ENCODE results near the gene HSD3B2.
"Not testable (repeated sequence)": the region's sequence is repeated elsewhere in the genome, so short reads cannot be mapped to it uniquely, and the experiment has no call there.

Gene HSD3B2

DNA sequence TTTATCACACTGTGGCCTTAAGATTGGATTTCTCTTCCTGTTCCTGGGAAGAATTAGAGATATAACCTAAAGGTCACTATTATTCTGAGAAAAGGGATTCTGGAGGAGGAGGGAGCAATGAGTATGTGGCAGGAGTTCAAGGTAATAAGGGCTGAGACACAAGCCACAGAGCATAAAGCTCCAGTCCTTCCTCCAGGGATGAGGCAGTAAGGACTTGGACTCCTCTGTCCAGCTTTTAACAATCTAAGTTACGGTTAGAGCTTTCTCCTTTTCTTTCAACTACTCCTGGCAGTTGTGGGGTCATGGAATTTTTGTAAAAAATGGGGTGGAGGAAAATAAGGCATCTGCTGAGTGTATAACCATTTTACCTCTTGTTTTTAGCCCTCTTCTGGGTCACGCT is at the start of gene HSD3B2:
Gene HSD3B2 (plus strand): TSS at position 201 of the 400 bp plus-strand sequence. CDS start 270 bp downstream, outside the sequence.
- DNase-seq, result no peak

DNA sequence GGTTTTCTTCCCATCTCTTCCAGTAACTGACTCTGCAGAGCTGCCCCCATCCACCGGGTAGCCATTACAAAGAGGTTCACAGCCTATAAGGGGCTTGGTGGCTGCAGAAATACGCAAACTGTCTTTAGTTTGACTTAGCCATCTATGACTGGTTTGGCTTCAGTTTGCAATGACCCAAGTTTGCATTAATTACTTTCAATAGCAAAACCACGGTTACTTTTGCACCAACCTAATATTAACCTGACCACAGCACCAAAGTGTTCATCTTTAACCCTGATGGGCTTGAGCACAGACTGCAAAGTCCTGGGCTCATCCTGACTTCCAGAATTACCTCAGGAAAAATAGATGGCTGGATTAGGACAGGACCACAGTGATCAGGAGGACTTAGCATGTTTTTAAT is 48.5 kb upstream of the HSD3B2 start:
- no peak for DNase-seq

DNA sequence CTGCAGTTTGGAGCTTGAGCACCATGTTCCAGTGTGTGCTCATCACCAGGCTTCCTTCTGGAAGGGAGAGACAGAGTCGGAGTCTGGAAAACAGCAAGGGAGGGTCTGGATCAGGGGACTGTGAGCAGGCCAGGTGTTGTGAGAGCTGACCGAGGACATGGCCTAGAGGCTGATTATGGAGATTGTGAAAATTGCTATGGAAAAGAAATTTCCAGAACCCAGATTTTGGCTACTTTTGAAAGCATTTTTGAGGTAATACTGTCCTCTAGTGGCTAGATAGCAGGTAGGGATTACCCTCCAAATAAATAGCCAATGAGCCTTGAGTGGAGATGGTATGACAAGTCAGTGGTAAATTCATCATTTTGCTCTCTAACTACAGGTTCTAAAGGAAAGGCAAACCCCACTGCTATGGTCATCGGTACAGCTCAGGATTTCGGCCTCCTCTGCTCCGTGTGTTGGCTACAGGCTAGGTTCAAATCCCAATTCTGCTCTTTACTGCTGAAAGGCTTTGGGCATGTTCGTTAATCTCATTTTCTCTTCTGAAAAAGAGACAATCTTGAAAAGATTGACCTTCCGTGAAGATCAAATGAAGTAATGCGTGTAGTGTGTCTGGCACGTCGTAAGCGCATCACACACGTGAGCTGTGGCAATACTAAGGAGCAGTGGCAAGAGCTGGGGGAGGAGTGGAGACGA is 47.4 kb upstream of the HSD3B2 start:
- DNase-seq, result no peak

DNA sequence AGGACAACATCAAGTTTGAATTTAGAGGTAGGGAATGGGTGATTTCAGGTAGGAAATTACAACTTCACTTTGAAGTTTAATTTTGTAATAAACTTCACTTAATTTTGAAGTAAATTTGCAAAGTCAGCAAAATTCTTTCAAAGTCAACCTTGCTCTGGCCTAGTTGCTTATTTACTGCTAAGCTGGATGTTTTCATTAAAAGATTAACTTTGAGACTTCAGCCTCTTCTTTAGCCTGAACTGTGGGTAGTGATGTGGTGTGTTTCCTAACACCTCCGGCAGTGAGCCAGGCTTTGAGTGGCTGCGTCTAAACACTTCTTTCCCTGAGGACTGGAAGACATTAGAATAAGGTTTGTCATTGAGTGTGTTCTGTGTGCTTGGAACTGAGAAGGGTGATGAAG is 46.4 kb upstream of the HSD3B2 start, which contains the start of gene HAO2:
Gene HAO2 (plus strand): TSS at position 232 of the 400 bp plus-strand sequence. CDS start 12,301 bp downstream, outside the sequence.
- DNase-seq, result no peak

DNA sequence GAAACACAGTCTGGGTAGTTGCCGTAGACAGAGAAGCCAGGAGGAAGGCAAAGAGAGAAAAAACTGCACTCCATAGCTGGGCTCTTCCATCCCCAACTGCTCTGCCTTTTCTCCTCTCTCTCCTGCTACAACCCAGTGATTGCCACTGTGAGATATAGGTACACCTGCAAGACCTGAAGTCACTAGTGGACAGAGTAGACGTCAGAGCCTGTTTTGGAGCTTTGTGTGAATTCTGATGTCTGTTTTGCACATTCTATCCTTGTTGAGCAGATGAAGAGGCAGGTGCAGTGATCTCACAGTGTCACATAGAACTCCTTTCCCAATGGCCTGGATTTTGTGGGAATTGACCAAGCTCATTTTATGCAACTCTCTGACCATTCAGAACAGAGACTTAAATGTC is 44.2 kb upstream of the HSD3B2 start:
- DNase-seq, result no peak

DNA sequence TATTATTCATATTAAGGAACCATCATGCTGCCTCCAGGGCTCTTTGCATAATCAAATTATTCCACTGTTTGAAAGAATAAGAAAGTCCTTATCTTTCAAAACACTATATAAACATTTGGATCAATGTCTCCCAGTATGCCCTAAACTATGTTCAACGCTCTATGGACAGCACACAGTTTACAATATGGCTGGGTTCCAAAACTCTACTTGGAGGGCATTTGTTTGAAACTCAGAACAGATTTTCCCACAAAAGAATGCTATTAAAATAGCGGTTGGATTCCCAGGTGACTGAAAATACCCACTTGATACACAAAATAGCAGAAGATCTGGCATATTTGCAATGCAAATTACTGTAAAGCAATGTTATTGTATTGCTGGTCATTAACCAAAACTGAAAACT is 43.1 kb upstream of the HSD3B2 start:
- DNase-seq, result no peak

DNA sequence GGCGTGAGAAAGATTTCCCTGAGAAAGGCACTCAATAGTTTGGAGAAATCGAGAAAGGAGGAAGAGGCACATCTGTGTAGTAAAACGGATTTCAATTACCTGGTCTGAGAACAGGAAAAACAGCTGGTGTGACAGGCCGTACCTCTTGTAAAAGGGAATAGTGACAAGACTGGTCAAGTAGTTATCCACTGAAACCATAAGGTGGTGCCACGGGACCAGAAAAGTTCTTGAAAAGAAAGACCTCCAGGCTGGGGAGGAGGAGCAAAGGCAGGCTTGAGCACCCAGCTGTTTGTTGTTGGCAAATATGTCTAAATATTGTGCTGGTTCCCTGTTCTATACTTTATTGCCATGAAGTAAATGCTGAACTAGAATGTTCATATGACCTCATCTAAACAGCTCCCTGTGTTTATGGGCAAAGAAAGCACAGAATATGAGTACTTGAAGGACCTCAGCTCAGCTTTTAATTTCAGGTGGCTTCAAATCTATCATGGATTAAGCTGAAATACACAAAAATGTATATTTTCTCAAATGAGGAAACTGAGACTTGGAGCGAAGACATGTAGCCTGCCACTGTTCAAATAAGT is 42.4 kb upstream of the HSD3B2 start:
- DNase-seq, result no peak

DNA sequence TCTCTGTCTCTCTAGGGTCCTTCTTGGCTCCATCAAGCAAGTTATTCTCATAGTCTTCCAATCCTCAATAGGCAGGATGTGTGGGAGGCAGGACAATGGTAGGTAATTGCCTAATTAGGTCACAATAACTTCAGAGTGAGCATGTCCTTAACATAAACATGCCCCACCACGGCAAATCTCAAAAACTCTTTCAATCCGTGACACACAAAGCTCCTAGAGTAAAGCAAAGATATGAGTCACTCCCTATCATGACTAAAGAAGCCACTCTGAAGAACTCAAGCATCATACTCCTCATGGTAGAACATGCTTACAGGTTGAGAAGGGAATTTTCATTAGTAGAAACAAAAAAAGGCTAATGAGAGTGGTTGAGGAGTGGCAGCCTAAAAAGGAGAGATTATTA is 41.5 kb upstream of the HSD3B2 start:
- no peak for DNase-seq

DNA sequence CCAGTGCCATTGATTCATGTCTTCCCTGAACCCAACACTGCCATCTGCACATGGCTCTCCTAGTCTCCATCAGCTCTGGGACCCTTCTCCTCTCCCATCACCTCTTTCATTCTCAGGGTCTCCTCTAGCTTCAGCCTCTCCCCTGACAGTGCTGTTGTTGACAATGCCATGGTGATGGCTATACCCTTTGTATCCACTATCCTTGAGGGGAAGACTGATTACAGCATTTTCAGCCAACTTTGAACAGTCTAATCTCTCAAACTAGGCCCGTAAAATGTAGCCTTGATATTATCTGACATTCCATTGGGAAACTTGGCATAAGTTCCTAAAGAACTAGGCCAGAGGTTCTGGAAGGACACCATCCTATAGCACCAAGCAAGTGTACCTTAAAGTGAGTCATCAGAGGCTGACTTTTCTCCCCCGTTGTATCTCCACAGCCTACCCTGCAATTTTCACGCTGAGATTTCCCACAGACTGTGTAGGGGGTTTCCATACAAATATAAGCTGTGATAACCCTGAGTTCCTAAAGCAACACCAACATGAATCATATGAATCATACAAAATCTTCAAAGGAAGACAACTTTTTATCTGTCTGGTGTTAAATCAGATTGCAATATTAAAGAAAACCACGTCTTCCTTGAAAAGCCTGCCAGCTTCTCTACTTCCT is 40.6 kb upstream of the HSD3B2 start:
- DNase-seq, result no peak

DNA sequence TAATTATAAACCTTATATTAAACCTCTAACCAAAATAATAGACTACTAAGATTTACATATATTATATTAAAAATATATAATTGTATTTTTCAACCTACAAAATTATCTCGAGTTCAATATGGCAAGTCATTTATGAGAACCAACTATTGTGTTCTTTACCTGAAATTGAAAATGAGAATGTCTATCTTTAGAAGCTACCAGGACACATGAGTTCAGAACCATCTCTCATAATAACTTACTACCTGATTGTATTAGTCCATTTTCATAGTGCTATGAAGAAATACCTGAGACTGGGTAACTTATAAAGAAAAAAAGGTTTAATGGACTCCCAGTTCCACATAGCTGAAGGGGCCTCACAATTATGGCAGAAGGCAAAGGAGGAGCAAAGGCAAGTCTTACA is 39.6 kb upstream of the HSD3B2 start:
- no peak for DNase-seq

DNA sequence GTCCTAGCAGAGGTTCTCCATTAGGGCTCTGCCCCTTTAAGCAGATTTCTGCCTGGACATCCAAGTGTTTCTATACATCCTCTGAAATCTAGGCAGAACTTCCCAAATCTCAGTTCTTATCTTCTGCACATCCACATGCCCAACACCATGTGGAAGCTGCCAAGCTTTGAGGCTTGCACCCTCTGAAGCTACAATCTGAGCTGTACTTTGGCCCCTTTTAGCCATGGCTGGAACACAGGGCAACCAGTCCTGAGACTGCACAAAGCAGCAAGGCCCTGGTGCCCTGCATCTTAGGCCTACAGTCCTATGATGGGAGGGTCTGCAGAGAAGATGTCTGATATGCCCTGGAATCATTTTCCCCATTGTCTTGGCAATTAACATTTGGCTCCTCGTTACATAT is 38.4 kb upstream of the HSD3B2 start:
- DNase-seq, result no peak

DNA sequence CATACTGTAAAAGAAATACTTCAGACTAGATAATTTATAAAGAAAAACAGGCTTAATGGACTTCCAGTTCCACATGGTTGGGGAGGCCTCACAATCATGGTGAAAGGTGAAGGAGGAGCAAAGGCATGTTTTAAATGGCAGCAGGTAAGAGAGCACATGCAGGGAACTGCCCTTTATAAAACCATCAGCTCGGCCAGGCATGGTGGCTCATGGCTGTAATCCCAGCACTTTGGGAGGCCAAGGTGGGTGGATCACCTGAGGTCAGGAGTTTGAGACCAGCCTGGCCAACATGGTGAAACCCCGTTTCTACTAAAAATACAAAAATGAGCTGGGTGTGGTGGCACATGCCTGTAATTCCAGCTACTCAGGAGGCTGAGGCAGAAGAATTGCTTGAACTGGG is 37.4 kb upstream of the HSD3B2 start:
- not testable (repeated sequence) for DNase-seq

DNA sequence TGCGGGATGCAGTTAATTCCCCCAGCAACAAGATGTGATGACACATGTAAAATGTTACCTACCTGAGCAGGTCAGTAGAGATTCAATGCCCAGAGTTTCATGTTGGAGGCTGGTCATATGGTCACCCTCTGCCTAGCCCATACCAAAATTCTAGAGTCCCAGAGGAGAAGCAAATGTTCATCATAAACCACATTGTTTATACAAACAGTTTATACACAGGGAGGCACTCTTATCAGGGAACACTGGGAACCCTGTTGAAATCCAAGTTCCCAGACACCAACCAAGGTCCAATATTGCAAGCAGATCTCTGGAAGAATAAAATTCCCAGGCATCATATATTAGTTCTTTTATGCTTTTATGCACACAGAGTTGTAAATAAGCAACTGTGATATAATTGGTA is 35.8 kb upstream of the HSD3B2 start:
- no peak for DNase-seq

DNA sequence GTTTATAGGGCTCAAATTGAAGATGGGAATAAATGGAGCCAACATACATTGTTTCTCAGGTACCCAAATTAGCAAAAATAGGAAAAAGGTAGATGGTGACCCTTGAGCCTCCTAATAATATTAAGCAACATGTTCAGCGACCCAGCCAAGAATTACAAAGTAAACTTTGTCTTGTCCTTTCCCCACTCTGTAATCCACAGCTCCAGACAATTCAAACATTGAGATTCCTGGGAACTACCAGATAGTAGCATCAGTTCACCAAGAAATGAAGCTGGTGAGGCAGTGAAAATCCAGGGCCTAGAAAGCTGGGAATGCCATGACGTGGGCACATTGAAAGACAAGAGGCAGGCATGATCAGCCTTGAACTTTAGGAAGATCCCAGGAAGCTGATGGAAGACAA is 34.6 kb upstream of the HSD3B2 start:
- no peak for DNase-seq

DNA sequence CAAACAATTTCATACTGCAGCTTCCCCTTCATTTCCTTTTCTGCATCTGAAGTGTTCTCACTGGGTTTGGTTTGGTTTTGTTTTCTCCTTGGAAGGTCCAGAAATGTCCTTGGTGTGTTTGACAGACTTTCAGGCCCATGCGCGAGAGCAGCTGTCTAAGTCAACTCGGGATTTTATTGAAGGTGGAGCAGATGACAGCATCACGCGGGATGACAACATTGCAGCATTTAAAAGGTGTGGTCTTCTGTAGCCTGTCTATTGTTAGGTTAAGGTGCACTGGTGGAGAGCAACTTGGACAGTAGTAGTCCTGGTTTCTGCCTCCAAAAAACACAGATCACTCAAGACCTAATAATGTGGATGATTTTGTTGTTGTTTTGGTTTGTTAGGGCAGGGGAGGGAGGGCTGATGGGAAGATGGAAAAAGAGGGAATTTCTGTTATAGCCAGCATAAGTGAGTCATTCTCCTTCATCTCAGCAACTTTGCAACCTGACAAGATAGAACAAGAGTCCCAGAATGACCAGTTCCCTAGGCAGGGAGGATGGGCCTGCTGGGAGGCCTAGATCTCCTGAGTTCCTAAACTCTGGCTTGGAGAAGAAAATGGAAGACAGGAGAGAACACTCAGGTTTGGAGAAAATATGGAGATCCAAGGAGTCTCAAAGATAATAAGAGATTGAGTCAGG is 33.8 kb upstream of the HSD3B2 start:
- DNase-seq, result no peak

DNA sequence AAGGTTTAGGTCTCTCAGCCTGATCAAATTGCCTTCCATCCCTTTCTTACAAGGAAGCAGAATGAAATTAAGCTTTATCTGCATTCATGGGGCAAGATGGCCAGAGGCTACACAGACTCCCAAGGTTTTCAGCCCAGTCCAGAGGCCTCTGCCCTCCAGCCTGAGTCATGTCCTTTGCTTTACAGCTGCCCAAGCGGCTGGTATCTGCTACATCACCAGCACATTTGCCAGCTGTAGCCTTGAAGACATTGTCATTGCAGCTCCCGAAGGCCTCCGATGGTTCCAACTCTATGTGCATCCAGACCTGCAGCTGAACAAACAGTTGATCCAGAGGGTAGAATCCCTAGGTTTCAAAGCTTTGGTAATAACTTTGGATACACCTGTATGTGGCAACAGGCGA is 30.4 kb upstream of the HSD3B2 start:
- DNase-seq, result no peak

DNA sequence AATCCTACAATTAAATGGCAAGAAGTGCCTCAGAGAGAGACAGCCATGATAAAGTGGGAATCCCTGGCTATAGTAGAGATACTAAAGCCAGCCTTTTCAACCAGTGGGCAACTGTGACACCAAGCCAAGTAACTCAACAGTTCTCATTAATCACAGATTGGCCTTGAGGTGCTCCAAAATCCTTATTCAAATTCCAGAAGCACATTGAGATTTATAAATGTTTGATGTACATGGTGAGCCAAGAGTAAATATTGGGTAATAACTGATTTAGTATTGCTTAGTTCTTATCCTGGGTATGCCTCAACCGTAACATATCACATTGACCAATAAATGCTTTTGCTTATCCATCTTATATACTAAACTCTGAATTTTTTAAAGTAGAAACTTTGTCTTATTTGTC is 29.3 kb upstream of the HSD3B2 start:
- no peak for DNase-seq

DNA sequence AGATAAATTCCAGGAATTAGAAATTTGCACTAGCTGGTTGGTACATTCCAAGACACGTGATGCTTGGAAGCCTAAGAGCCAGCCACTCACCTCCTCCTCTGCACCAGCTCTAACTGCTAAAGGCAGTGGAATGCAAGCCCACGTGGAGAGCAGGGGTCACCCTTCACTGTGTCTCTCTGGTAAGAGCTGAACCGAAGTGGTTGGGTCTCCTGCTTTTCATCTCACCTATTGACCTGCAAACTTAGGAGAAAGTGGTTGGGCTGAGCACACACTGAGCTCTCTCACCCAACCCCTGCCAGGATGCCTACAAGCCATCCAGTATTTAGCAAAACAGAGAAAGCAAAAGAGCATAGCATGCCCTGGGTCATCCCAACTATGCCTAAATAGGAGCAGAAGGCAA is 27.1 kb upstream of the HSD3B2 start:
- DNase-seq, result no peak

DNA sequence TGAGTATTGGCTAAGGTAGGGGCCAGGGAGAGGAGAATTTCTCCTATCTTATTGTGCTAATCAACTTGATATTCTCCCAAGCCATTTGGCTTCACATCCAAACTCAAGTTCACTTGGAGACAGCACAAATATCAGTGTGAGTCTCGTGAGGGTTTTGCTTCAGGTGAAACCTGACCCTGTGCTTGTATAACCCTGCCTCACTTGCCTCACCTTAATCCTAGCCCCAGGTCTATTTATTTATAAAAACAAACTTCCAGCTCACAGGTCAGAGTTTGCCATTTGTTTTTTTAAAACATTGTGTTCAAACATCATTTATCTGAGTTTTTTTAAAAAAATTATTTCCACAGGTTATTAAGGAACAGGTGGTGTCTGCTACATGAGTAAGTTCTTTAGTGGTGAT is 26.5 kb upstream of the HSD3B2 start:
- DNase-seq, result no peak

DNA sequence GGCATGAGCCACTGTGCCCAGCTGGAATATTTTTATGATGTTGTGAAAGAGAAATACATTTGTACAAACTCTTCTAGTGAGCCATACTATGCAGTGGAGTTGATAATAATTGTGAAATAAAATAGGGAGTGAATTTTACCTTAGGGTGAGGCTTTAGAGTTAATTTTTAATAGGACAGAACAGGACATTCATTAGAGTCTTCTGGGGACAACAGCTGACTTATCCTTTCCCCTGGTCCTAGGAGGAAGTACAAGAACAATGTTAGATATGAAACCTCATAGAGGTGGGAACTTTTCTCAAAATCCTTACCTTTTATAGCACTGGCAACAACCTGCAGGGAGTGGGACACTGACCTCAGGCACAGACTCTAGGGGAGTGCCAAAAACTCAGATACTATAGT is 24.4 kb upstream of the HSD3B2 start:
- no peak for DNase-seq

DNA sequence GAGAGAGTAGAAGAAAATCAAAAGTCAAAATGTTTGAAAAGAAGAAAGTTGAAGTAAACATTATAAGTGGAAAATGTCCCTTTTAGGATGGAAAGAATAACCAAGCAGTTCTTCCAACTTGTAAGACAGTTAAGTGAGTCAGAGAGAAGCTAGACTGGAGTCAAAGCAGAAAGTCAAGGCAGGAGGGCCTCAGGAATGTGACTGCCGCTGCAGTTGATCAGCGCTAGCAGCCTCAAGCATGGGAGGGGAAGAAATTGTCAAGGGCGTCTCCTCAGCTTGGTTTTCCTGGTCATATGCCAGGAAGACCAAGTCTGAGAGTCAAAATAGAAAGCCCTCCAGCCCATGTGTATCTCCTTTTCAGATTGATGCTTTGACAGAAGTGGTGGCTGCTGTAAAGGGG is 23.2 kb upstream of the HSD3B2 start:
- no peak for DNase-seq

DNA sequence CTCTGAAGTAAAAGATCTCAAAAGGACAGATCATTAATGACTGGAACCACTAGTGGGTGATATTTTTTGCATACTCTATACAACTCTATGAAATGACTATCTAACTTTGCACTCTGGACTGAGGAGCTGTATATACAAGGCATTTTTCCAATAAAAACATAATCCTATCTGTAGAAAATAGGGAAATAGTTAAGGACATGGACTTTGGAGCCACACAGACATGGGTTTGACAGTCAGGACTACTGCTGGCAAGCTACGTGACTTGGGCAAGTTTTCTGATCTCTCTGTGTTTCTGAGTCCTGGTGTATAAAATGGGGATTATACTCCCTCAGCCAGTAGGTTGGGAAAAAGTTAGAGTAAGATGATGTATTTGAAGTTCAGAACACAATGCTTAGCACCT is 20.9 kb upstream of the HSD3B2 start:
- no peak for DNase-seq

DNA sequence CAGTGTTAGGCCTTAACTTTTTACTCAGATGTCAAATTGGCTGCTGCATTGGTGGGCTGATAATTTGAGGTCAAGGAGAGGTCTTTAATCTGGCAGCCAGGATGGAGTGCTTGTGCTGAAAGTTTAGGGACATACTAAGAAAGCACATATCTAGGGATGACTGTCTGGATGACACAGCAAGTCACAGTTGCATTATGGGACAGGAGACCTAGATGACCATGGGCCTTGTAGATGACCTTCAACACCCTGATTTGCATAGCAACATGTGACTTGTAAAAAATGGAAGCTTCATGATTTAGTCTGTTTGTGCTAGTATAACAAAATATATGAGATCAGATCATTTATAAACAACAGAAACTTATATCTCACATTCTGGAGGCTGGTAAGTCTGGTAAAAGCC is 18.0 kb upstream of the HSD3B2 start:
- DNase-seq, result no peak

DNA sequence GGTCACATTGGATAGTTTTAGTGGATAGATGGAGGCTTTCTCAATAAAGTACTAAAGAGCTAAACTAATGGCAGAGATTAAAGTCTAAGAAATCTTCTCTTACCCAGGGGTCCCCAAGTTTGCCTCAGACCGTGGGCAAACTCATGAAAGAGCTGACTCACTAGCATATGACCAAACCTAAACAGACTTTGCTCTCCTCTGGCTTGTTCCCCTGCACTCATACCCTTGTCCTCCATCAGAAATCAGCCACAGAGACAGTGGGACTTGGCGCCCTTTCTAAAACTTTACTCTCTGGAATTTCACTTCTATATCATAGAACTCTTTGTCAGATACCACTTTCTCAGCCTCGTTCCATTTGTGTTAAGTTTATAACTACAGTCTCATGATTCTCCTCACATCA is 17.0 kb upstream of the HSD3B2 start:
- no peak for DNase-seq

Measured in activated T-cell treated with anti-CD3 and anti-CD28 coated beads, Interleukin-2, amount 50 U/mL, for 1 hour (primary cell).